Astrocyte of the hippocampus (primary cell): ENCODE measurements around the gene ACRBP.
"Not testable (repeated sequence)": the region's sequence is repeated elsewhere in the genome, so short reads cannot be mapped to it uniquely, and the experiment has no call there.

Experiments
- DNase-seq: peaks from one replicate; pipeline ENCODE4 v3.0.0; 2011; ENCODE audit warnings: low read depth, low spot score

Gene ACRBP

DNA sequence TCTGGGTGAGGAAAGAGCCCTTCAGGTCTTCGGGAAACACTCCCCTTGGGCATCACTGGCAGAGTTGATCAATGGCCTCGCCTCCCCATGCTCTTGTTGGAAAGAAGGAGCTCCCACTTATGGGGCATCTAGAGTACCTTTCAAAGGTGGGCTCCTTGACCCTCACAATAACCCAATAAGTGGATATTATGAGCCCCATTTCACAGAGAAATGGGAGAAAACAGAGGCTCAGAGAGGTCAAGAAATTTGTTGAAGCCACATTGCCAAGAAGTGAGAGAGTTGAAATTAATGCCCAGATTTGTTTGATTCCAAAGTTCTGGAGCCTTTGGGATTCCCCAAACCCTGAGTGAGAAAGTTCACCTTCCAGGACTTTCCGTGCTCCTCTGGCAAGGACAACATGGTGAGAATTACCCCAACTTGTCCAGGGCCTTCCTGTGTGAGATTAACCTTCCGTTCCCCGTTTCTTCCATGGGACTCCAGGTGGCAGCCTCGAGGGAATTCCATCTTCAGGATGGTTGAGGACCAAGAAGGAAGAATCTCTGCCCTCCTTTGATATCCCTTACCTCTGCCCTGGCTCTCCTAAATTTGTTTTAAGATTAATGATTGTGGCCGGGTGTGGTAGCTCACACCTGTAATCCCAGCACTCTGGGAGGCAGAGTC lies 32.6 kb downstream of the ACRBP start:
- DNase-seq = no peak

DNA sequence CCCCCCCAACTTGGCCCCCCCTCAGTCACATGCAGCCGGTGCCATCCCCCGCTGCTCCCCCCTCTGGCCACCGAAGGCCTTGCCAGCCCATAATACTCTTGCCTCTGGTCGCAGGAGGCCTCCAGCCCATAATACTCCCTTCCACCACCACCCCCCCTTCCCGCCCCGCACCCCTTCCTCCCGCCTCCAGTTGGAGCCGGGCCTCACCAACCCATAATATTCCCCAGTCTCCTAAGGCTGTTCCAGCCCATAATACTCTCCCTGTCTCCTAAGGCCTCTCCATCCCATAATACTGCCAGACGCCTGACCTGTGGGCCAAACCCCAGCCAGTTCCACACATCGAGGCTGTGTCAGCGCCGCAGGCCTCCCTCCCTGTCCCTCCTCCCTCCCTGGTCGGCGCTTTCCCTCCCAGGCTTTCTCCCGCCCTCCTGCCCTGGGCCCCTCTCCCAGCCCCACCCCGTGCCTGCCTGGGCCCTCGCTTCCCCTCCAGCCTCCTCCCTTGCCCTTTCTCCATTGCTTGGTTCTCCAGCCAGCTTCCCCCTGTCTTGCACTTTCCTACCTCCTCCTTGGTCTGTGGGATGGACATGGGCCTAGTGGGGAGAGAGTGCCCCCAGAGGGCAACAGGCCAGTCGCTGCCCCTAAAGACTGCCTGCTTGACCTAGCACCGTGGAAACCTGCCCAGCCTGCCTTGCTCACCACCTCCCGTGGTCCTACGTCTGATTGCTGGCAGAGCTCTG lies 33.3 kb downstream of the ACRBP start:
- peak; percentile 95 for DNase-seq

GRCh38 chr12:6613015-6613775 lies 34.0 kb downstream of the ACRBP start:
- DNase-seq = peak; percentile 88

DNA sequence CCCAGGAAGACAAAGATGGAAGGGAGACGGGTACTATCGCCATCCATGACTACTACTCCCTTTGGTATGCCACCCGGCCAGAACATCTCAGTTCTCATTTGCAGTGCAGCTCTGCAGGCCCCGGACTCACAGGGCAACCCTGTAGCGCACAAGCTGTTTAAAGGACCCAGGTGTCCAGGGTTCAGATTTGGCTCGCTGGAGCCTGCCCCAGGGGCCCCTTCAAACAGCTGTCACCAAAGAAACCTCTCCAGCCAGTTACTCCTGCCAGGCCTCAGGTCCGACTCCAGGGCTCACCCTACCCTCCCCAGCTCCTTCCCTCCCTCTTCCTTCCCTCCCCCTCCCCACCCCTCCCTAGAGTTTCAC lies 34.6 kb downstream of the ACRBP start:
- DNase-seq = no peak

DNA sequence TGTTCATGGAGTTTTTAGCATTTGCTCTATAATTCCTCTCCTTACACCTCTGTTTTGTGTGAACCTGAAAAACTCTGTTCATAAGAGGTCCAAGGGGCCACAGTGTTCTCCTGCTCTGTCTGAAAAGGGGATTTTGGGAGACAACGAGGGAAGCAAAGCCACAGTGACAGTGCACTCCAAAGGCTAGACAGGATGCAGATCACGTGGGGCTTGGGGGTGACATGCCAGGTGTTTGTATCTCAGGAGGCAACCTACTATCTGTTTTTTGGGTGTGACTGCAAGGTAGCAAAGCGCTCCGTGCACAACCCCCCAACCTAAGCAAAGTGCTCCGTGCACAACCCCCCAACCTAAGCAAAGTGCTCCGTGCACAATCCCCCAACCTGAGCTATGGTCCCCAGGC lies 35.0 kb downstream of the ACRBP start:
- no peak for DNase-seq

DNA sequence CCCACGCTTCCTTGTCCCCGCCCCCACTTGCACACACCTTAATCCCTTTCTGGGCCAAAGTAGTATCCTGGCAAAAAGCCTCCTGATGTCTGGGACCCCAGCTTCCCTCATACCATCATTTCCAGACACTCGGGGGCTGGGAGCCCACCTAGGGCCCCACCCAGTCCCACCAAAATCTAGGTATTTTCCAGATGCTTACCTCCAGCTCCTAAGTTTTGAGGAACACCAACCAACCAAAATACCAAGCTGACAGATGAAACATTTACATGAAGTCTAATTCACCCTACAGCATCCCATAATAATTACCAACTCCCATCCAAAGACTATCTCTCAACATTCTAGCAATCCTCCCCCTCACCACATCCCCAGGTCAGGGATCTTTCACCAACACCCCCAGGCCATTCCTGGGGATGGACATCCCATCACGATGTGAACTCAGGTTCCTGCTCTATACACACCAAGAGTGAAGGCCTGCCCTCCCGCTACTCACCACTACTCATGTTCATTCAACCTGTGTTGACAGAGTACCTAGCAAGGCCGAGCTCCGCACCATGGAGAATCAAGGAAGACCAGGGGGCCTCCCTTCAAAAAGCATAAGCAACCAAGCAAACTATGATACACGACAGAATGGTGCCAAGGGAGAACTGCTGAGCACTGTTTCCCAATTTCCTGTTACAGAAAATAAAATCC lies 38.5 kb downstream of the ACRBP start:
- no peak for DNase-seq

- peak; percentile 36 for DNase-seq
These were observed 39.3 kb downstream of the ACRBP start for GRCh38 chr12:6607751-6608591.

DNA sequence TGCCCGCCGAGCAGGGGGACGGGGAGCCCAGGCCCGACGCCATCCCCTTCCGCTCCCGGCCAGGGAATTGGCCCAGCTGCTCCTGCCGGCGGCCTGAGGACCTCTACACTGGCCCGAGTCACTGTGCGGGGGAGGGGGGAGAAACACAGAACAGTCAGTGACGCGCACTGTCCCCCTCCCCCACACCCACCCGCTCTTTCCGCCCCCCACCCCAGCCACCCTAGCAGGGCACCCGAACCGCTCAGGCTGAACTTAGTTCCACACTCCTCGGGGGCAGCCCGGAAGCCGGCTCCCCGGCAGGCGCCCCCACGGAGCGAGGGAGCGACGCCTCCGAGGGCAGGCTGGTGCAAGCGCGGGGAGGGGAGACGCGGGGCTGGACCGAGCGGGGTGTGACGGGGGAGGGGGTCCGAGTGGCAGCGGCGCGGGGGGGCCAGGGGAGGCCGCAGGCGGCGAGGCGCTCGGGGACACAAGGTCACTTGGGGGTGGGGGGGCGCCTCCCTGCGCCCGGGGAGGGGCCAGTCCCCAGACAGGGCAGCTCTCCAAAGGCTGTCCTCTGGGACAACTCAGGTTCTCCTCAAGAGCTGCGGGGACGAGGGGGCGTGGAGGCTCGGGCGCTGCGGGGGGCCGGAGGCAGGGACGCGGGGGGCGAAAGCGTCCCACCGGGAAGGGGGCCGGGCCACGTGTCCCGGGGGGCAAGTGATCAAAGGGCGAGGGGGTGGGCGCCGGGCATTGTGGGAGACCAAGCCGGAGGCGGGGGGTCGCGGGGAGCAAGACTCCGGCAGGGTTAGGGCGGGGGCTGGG lies 40.7 kb downstream of the ACRBP start:
- DNase-seq = peak; percentile 51

DNA sequence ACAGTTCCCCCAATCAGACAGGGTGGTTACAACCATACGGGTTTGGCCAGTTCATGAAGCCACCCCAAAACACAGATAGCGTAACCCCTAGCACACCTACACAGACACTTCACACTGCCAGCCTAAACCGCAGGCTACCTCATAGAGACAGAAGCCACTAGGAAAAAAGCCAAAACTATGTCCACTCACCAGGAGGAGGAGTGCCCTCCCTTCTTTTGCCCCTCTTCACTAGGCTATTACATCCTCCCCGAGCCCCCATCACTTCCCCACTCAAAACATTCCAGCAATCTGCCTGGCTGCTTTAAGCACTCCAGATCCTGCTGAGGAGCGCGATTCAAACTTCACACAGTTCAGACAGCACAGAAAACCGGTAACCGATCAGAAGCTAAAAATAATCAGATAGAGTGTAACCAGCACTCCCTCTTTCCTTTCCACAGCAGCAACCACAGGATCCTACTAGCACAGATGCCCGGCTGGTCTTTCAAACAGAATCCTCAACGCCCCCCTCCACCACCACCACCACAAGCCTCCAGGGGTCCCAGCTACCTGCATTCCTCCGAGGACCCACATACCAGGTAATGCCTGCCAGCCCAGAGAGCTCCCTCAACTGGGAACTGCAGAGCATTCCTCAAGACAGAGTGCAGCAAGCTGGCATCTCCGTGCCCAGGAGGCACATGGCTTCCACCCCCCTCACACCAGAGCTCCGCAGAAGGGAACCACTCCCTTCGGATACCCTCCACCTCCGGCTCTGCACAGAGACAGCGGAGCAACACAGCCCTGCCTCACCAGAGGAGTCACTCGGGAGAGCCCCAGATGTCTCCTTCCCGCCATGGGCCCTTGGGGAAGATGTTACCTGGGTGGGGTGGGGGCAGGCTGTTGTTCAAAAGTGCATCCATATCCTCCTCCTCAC lies 41.6 kb downstream of the ACRBP start:
- peak; percentile 56 for DNase-seq

DNA sequence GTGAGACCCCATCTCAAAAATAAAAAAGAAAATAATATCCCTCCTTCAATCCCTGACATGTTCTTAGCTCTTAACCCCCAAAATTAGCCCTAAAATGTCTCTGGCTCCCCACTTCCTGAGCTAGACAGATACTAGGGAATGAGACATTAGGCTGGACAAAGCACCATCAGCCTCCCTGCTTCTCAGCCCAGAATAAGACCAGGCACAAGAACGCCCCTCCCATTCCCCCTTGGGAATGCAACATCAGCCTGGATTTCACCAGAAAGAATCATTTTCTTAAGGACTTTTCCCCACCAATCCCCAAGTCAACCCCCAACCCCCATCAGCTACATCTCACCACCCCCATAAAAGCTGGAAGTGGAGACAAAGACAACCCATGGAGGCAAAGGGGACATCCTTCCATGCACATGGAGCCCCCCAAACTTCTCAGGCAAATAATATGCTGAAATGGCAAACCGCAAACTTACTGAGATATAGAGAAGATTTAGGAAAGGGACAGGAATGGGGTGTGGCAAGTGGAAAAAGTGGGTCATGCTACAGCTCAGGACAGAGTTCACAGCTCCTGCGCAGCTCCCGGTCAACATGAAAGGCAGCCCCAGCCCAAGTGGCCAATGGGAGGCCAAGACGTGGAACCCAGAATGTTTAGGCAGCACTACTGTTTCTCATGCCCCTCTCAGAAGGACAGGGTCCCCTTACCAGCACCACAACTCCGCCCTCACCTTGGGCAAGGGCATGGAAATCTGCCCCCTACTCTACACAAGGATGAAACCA lies 42.8 kb downstream of the ACRBP start:
- no peak for DNase-seq

DNA sequence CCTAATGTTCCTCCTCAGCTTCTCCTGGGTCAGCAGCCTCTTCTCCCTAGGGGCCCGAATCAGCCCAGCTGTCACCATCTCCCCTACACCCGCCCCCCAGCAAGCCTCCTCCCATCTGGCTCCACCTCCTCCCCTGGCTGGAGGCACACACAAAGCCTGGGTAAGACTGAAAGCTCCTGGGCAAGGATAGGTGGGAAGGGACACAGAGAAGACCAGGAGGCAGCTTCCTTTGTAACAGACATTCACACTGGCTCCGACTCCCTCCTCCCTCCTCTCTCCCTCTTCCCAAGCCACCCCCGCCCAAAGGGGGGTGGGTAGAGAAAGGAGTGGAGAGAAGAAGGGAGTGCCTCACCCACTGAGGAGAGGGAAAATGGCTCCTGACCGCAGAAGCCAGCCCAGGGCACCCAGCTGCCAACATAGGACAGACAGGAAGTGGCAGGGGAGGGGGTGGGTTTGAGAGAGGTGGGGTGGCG lies 44.1 kb downstream of the ACRBP start:
- DNase-seq = peak; percentile 53

DNA sequence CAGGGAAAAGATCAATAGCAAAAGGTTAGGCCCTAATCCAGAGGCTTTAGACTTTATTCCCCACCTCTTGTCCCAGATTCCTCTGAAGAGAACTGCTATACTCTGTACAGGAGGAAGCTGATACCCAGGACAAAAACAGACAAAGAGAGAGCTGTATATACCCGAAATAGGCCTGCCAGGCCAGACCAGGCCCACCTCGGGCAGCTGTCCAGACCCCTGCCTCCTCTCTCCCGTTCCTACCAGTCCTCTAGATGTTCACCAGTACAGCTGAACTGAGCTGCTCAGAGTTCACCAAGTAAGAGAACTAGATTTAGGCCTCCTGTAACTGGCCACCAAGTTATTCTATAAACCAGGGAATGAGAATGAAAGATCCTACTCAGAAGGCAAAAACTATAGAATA lies 44.7 kb downstream of the ACRBP start:
- no peak for DNase-seq

GRCh38 chr12:6595673-6596072 lies 51.6 kb downstream of the ACRBP start:
- not testable (repeated sequence) for DNase-seq

GRCh38 chr12:6592087-6592486 lies 55.1 kb downstream of the ACRBP start:
- no peak for DNase-seq
